A549 (cell line): Measurements from ENCODE around the gene RAD50.

Experiments used
- CEBPB ChIP-seq, 2 experiments: fragments of >200 bp in 1 of 2; sonication (Bioruptor Twin) in 1 of 2; formaldehyde crosslinking in 1 of 2; IDR thresholded peaks; 2 replicates each; pipeline ENCODE4 v1.6.1; 2012 to 2016
- CHD4 ChIP-seq: fragments of 200-600 bp; sonication (generic); IDR thresholded peaks from 2 replicates; pipeline ENCODE4 v1.6.1; 2016; ENCODE audit warnings: antibody characterized with exemption, mild to moderate bottlenecking, borderline replicate concordance
- CTCF ChIP-seq: fragments of >200 bp; sonication (Bioruptor Twin); formaldehyde crosslinking; IDR thresholded peaks from 3 replicates; pipeline ENCODE4 v1.5.1; 2016
- EP300 ChIP-seq, 2 experiments: fragments of >200 bp; sonication (Bioruptor Twin); formaldehyde crosslinking; IDR thresholded peaks; 2 replicates in 1 of 2; 3 replicates in 1 of 2; pipeline ENCODE4 v1.6.1; 2016 to 2017
- FOSL2 ChIP-seq, 2 experiments: fragments of 450-650 bp in 1 of 2; fragments of >200 bp in 1 of 2; sonication (Bioruptor Twin) in 1 of 2; formaldehyde crosslinking; IDR thresholded peaks; 2 replicates each; pipeline versions ENCODE4 v1.5.0 to v1.6.1; 2016 to 2020; ENCODE audit warnings: mild to moderate bottlenecking in 1 of 2, moderate library complexity in 1 of 2
- HDAC2 ChIP-seq: fragments of 200-600 bp; sonication (generic); IDR thresholded peaks from 2 replicates; pipeline ENCODE4 v1.6.1; 2016
- HMGXB4 ChIP-seq: fragments of 250-450 bp; sonication (Bioruptor Pico); IDR thresholded peaks from 2 replicates; pipeline ENCODE4 v1.5.0; 2021; ENCODE audit warnings: mild to moderate bottlenecking, moderate library complexity, borderline replicate concordance
- JUNB ChIP-seq: fragments of >200 bp; sonication (Bioruptor Twin); formaldehyde crosslinking; IDR thresholded peaks from 2 replicates; pipeline ENCODE4 v1.6.1; 2016
- MYC ChIP-seq: IDR thresholded peaks from 2 replicates; pipeline ENCODE4 v1.6.1; 2012; ENCODE audit warnings: mild to moderate bottlenecking, inconsistent platforms, low read length, improper control_type of control experiment, borderline replicate concordance
- NFE2L2 ChIP-seq: fragments of 150-350 bp; conservative IDR thresholded peaks from 2 replicates; pipeline ENCODE4 v1.6.1; 2014; ENCODE audit warnings: low read length
- POLR2A ChIP-seq: IDR thresholded peaks from 2 replicates; pipeline ENCODE4 v1.6.1; 2012; ENCODE audit warnings: mild to moderate bottlenecking, low read length
- POLR2AphosphoS2 ChIP-seq: conservative IDR thresholded peaks from 2 replicates; pipeline ENCODE4 v1.6.1; 2012; ENCODE audit warnings: low read length, improper control_type of control experiment, inconsistent platforms
- RCOR1 ChIP-seq: fragments of 150-350 bp; IDR thresholded peaks from 2 replicates; pipeline ENCODE4 v1.6.1; 2014; ENCODE audit warnings: antibody characterized with exemption, low read length, low read depth
- SMC3 ChIP-seq: fragments of >200 bp; sonication (Bioruptor Twin); formaldehyde crosslinking; IDR thresholded peaks from 3 replicates; pipeline ENCODE4 v1.6.1; 2018; ENCODE audit warnings: inconsistent platforms

GRCh38 chr5:132640613-132641012 is 83.8 kb downstream of the RAD50 start:
- TF ChIP-seq CTCF = no peak
- TF ChIP-seq JUNB = no peak
- no peak for TF ChIP-seq POLR2AphosphoS2
- TF ChIP-seq POLR2A = no peak
- no peak for TF ChIP-seq RCOR1
- no peak for TF ChIP-seq MYC
- TF ChIP-seq FOSL2 (IDR thresholded peaks at IDR 0.05) = no peak
- no peak for TF ChIP-seq FOSL2 (CRISPR knock-in tag; IDR thresholded peaks at IDR 0.05)
- TF ChIP-seq SMC3 = no peak
- no peak for TF ChIP-seq EP300 (IDR thresholded peaks at IDR 0.05)
- no peak for TF ChIP-seq NFE2L2
- no peak for TF ChIP-seq HMGXB4 (CRISPR knock-in tag)
- TF ChIP-seq HDAC2 = no peak
- no peak for TF ChIP-seq CEBPB (IDR thresholded peaks at IDR 0.05)
- TF ChIP-seq CHD4 = no peak
